DND-41 (cell line): ENCODE measurements around the gene NSUN2.

ENCODE experiments used
- ATAC-seq: fragments of 200-7000 bp; cut with Tn5 transposase; 3 replicates; pipeline ENCODE4 v1.9.1; 2021; ENCODE audit warnings: low read depth; ENCODE audit not compliant: insufficient read depth
- DNase-seq: peaks from one replicate; pipeline ENCODE4 v3.0.0-alpha.2; 2020
- H2AFZ ChIP-seq: 2 replicates; pipeline ENCODE4 v1.6.0; 2012; ENCODE audit warnings: low read depth, low read length
- H3K27ac ChIP-seq: 2 replicates; pipeline ENCODE4 v1.5.1; 2012; ENCODE audit warnings: low read length, inconsistent platforms
- H3K27me3 ChIP-seq: fragments of 200-600 bp; sonication (generic); 2 replicates; pipeline ENCODE4 v1.6.0; 2012; ENCODE audit warnings: low read length, mild to moderate bottlenecking, inconsistent platforms; ENCODE audit not compliant: insufficient read depth, poor library complexity
- H3K36me3 ChIP-seq: 2 replicates; pipeline ENCODE4 v1.5.1; 2012; ENCODE audit warnings: low read length, inconsistent platforms; ENCODE audit not compliant: insufficient read depth
- H3K4me1 ChIP-seq: 2 replicates; pipeline ENCODE4 v1.5.1; 2012; ENCODE audit warnings: mild to moderate bottlenecking, low read length; ENCODE audit not compliant: insufficient read depth
- H3K4me2 ChIP-seq: 2 replicates; pipeline ENCODE4 v1.6.0; 2012; ENCODE audit warnings: mild to moderate bottlenecking, moderate library complexity, low read length, inconsistent platforms; ENCODE audit not compliant: insufficient read depth
- H3K4me3 ChIP-seq, 2 experiments: fragments of 200-600 bp in 1 of 2; shearing (Covaris generic) in 1 of 2; 2 replicates each; pipeline ENCODE4 v1.5.1; 2012 to 2016; ENCODE audit warnings: inconsistent platforms in 2 of 2, low read length in 2 of 2, mild to moderate bottlenecking in 2 of 2, low read depth in 1 of 2, moderate library complexity in 1 of 2
- H3K79me2 ChIP-seq: 2 replicates; pipeline ENCODE4 v1.6.0; 2012; ENCODE audit warnings: low read length, inconsistent platforms; ENCODE audit not compliant: insufficient read depth
- H3K9ac ChIP-seq: 2 replicates; pipeline ENCODE4 v1.6.0; 2012; ENCODE audit warnings: low read depth, mild to moderate bottlenecking, inconsistent platforms, low read length, moderate library complexity
- H3K9me3 ChIP-seq: 2 replicates; pipeline ENCODE4 v1.5.1; 2012; ENCODE audit warnings: low read length, moderate library complexity, mild to moderate bottlenecking, inconsistent platforms; ENCODE audit not compliant: insufficient read depth, severe bottlenecking
- H4K20me1 ChIP-seq: 2 replicates; pipeline ENCODE4 v1.6.0; 2012; ENCODE audit warnings: low read length; ENCODE audit not compliant: insufficient read depth
- EZH2 ChIP-seq: IDR thresholded peaks from 3 replicates; pipeline ENCODE4 v1.6.1; 2012; ENCODE audit warnings: borderline replicate concordance, low read depth, mild to moderate bottlenecking, moderate library complexity, low read length, inconsistent platforms; ENCODE audit not compliant: severe bottlenecking
- TF ChIP-seq, protein P1 (sequence below): IDR thresholded peaks from 2 replicates; pipeline ENCODE4 v1.5.1; 2012; ENCODE audit warnings: borderline replicate concordance, low read length, moderate library complexity, mild to moderate bottlenecking; ENCODE audit not compliant: poor library complexity, severe bottlenecking; ENCODE audit errors: extremely low read depth

Gene NSUN2

DNA sequence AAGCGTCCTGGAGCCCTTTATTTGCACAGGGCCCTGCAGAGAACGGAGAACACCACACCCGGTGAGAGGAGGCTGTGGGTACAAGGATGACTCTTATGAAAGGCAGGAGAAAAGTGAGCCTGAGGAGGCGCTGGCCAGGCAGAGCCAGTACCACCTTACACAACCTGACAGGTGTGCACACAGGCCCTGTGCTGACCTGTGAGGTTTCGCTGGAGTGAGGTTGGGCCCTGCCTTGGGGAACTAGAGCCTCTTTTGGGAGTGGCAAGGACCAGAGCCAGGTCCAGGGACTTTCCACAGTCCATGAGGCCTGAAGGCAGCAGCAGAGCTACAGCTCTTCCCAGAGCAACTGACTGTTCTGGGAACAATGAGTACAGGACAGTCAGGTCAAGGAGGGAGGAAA, 3.4 kb upstream of the NSUN2 start:
- Histone ChIP-seq H3K27me3 (no peaks in the 10 kb centered on the region), H2AFZ (no peak overlapping the region), H3K4me2 (no peak overlapping the region), H3K9ac (no peak overlapping the region), H3K4me3 (no peak overlapping the region), H3K4me1 (peaks cover 25% of the 10 kb centered on the region), H3K36me3 (peaks cover 5% of the 10 kb centered on the region), H3K9me3 (no peaks in the 10 kb centered on the region), H3K27ac (no peak overlapping the region), H3K79me2 (peaks cover 41% of the 10 kb centered on the region), H4K20me1 (peaks cover 14% of the 10 kb centered on the region)
- TF ChIP-seq, protein P1, sequence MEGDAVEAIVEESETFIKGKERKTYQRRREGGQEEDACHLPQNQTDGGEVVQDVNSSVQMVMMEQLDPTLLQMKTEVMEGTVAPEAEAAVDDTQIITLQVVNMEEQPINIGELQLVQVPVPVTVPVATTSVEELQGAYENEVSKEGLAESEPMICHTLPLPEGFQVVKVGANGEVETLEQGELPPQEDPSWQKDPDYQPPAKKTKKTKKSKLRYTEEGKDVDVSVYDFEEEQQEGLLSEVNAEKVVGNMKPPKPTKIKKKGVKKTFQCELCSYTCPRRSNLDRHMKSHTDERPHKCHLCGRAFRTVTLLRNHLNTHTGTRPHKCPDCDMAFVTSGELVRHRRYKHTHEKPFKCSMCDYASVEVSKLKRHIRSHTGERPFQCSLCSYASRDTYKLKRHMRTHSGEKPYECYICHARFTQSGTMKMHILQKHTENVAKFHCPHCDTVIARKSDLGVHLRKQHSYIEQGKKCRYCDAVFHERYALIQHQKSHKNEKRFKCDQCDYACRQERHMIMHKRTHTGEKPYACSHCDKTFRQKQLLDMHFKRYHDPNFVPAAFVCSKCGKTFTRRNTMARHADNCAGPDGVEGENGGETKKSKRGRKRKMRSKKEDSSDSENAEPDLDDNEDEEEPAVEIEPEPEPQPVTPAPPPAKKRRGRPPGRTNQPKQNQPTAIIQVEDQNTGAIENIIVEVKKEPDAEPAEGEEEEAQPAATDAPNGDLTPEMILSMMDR, result no peak
- TF ChIP-seq EZH2, result no peak
- DNase-seq, result no peak
- ATAC-seq, result no peak

DNA sequence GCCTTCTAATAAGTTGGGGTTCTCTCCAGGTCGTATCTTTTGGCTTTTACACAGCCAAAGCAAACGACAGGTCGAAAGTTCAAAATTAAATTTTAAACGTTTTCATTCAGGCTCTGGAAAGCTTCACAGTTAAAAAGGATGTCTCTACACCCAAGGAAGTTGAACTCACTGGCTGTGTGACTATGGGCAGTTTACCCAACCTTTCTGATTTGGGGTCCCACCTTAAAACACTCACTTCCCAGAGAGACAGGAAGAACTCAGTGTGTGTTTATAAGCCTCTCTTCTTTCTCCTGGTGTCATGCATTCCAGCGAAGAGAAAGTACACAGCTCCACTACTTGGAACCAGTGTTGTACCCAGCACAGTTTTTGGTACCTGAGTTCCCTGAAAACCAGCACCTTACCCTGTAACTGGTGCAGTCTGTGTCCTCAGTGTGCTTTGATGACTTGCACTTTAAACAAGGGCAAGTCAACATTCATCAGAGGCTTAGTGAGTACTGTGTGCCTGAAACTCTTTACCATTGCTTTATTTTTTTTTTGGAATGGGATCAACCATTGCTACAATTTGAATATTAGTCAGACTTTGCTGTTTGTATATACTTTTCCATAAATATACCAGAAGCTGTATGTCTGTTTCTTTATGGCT, 2.1 kb upstream of the NSUN2 start:
- Histone ChIP-seq H4K20me1 (peaks cover 28% of the 10 kb centered on the region), H3K9ac (peak overlapping the region; percentile 31; the same call in 1 of the 2 replicates), H3K4me1 (peaks cover 38% of the 10 kb centered on the region), H3K4me3 (peak overlapping the region in 1 of 2 experiments; percentile 36; a peak in 1 of 4 replicates), H3K9me3 (no peaks in the 10 kb centered on the region), H3K27ac (no peak overlapping the region), H3K27me3 (no peaks in the 10 kb centered on the region), H3K4me2 (peak overlapping the region; percentile 87), H3K79me2 (peaks cover 55% of the 10 kb centered on the region), H2AFZ (no peak overlapping the region), H3K36me3 (peaks cover 19% of the 10 kb centered on the region)
- ATAC-seq (no peak), DNase-seq (no peak)
- TF ChIP-seq, protein P1, result no peak
- no peak for TF ChIP-seq EZH2

DNA sequence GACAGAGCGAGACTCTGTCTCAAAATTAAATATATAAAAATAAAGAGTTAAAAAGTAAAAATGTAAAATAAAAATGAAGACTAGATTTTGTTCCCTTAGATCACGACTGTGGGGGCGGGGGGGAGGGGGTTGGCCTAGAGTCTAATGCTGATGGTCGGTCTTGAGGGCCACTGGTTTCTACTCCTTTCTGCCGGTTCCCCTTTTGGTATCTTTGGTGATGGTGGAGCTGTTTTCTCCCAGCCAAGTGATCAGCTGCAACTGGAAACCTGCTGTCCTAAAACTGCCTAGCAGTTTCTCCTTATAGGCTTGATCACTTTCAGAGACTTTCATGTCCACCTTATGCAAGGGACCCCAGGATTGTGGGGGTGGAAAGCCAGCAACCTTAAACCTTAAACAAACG, 1.5 kb upstream of the NSUN2 start:
- H3K27ac ChIP-seq, result no peak overlapping the region
- DNase-seq, result no peak

More for the DNA sequence above, 1.5 kb upstream of the NSUN2 start:
- ATAC-seq, result no peak
- peaks cover 61% of the 10 kb centered on the region for H3K79me2 ChIP-seq
- no peaks in the 10 kb centered on the region for H3K9me3 ChIP-seq
- peak overlapping the region; percentile 87 for H3K4me2 ChIP-seq
- H3K27me3 ChIP-seq, result no peaks in the 10 kb centered on the region
- peaks cover 25% of the 10 kb centered on the region for H3K36me3 ChIP-seq
- H3K4me3 ChIP-seq, result peak overlapping the region in 1 of 2 experiments; percentile 75; a peak in 3 of 4 replicates
- peaks cover 33% of the 10 kb centered on the region for H4K20me1 ChIP-seq
- peak overlapping the region; percentile 80 for H3K9ac ChIP-seq
- peaks cover 43% of the 10 kb centered on the region for H3K4me1 ChIP-seq
- TF ChIP-seq, protein P1, result no peak
- TF ChIP-seq EZH2, result no peak
- no peak overlapping the region for H2AFZ ChIP-seq
